CD8-positive, alpha-beta memory T cell (primary cell): ENCODE data around the gene GPBP1L1. TPM values are rescaled to one million over a fixed set of nuclear protein-coding genes. Genes with fewer than 3 reads are reported as not detected.

Experiments
- CTCF ChIA-PET: fragments of 350-600 bp; sonication (Branson Sonifier 250); formaldehyde crosslinking; loops from one replicate; lab custom pipeline; 2021; ENCODE audit warnings: antibody characterized with exemption; lab: Charles Lee
- POLR2A ChIA-PET: fragments of 350-600 bp; sonication (Branson Sonifier 250); formaldehyde crosslinking; loops from one replicate; lab custom pipeline; 2021; ENCODE audit warnings: antibody characterized with exemption; lab: Charles Lee
- DNase-seq, 5 donors: peaks; one replicate each; pipeline versions ENCODE4 v3.0.0 to v3.0.0-alpha.2; 2020 to 2022; ENCODE audit warnings: mixed read lengths in 1 of 5
- H3K27ac ChIP-seq: one replicate; pipeline ENCODE4 v1.7.0; 2013; ENCODE audit warnings: low read depth, mild to moderate bottlenecking, low read length, moderate library complexity
- H3K27me3 ChIP-seq: 2 replicates; pipeline ENCODE4 v1.7.0; 2013; ENCODE audit warnings: low read length, mild to moderate bottlenecking; ENCODE audit not compliant: insufficient read depth, poor library complexity, severe bottlenecking
- H3K36me3 ChIP-seq: 2 replicates; pipeline ENCODE4 v1.7.0; 2013; ENCODE audit warnings: mild to moderate bottlenecking, low read length, moderate library complexity; ENCODE audit not compliant: insufficient read depth
- H3K4me1 ChIP-seq: 2 replicates; pipeline ENCODE4 v1.7.0; 2013; ENCODE audit warnings: mild to moderate bottlenecking, low read length, moderate library complexity; ENCODE audit not compliant: insufficient read depth
- H3K4me3 ChIP-seq: 2 replicates; pipeline ENCODE4 v1.7.0; 2013; ENCODE audit warnings: mild to moderate bottlenecking, low read length
- H3K9me3 ChIP-seq: 2 replicates; pipeline ENCODE4 v1.7.0; 2013; ENCODE audit warnings: mild to moderate bottlenecking, low read length
- H3K27ac Mint-ChIP-seq, 8 donors: one replicate each; pipeline ENCODE4 v1.8.0; 2020 to 2021; ENCODE audit warnings: mixed read lengths in 8 of 8, mild to moderate bottlenecking in 6 of 8, inconsistent platforms in 3 of 8, moderate library complexity in 3 of 8
- H3K27me3 Mint-ChIP-seq, 2 donors: one replicate each; pipeline ENCODE4 v1.8.0; 2020 to 2021; ENCODE audit warnings: mixed read lengths in 2 of 2, mild to moderate bottlenecking in 1 of 2, moderate library complexity in 1 of 2
- H3K36me3 Mint-ChIP-seq, 3 donors: one replicate each; pipeline ENCODE4 v1.8.0; 2020 to 2021; ENCODE audit warnings: mixed read lengths in 3 of 3, inconsistent platforms in 1 of 3, mild to moderate bottlenecking in 1 of 3
- H3K4me1 Mint-ChIP-seq, 3 donors: one replicate each; pipeline ENCODE4 v1.8.0; 2020 to 2021; ENCODE audit warnings: mixed read lengths in 3 of 3, inconsistent platforms in 1 of 3, mild to moderate bottlenecking in 1 of 3
- H3K4me3 Mint-ChIP-seq, 7 donors: one replicate each; pipeline ENCODE4 v1.8.0; 2020 to 2021; ENCODE audit warnings: mixed read lengths in 7 of 7, mild to moderate bottlenecking in 6 of 7, moderate library complexity in 4 of 7, inconsistent platforms in 2 of 7
- H3K9me3 Mint-ChIP-seq, 5 donors: one replicate each; pipeline ENCODE4 v1.8.0; 2020 to 2022; ENCODE audit warnings: mixed read lengths in 5 of 5, mild to moderate bottlenecking in 3 of 5, moderate library complexity in 2 of 5, inconsistent platforms in 1 of 5
- polyA plus RNA-seq: library from polyadenylated mRNA; unstranded; fragments of 300-500 nt; fragmentation: Illumina TruSeq; gene quantifications from one replicate; pipeline ENCODE4 v1.2.3, GENCODE V29; 2021
- total RNA-seq, 2 experiments: library from RNA; stranded (reverse); gene quantifications; one replicate each; pipeline ENCODE4 v1.2.3, GENCODE V29; 2021

GPBP1L1 gene
- total and polyA plus RNA-seq, 3 experiments from 2014 or later: 90.3 to 107 (median 102) TPM

- Mint-ChIP-seq H3K9me3 (no peaks in the 10 kb centered on the region), H3K27ac (peak overlapping the region; percentile 96 to 99 (median 99)), H3K36me3 (peaks cover 0 to 12% (median 0%) of the 10 kb centered on the region in 3 donors), H3K27me3 (peaks cover 0 to 2% of the 10 kb centered on the region in 2 donors), H3K4me3 (peak overlapping the region; percentile 93 to 100 (median 99)), H3K4me1 (peaks cover 31 to 34% (median 34%) of the 10 kb centered on the region in 3 donors)
- Histone ChIP-seq H3K36me3 (no peaks in the 10 kb centered on the region), H3K4me3 (peak overlapping the region; percentile 95), H3K27me3 (no peaks in the 10 kb centered on the region), H3K27ac (peak overlapping the region; percentile 95), H3K9me3 (no peaks in the 10 kb centered on the region), H3K4me1 (peaks cover 21% of the 10 kb centered on the region)
- ChIA-PET CTCF (interaction anchor here (0.7 to 6.9 kb wide), 9 partner anchors 8 to 574 kb away, joined by 3 to 48 read pairs (median 3); partner anchors contain the start of genes AKR1A1, CCDC163 and MMACHC), POLR2A (interaction anchor here (0.7 to 1.9 kb wide), 12 partner anchors 17 to 909 kb away, joined by 3 to 9 read pairs (median 4); partner anchors contain the start of genes AKR1A1, CCDC163, GPBP1L1 and HECTD3)
- DNase-seq: peak; percentile 93 to 96 (median 94)
These were observed 103.1 kb downstream of the GPBP1L1 start for GRCh38 chr1:45583264-45583665.

Other genes with a start within 250 kb of the GPBP1L1 start
- gene TESK2, start 195.4 kb downstream of the GPBP1L1 start, total RNA-seq: 1 to 10 TPM; 2.9 to 3.6 TPM
- 3.1 TPM for gene TESK2, start 195.4 kb downstream of the GPBP1L1 start, polyA plus RNA-seq
- 1 to 10 TPM; 6.1 to 6.6 TPM for gene CCDC163, start 186.5 kb downstream of the GPBP1L1 start, total RNA-seq
- gene CCDC163, start 186.5 kb downstream of the GPBP1L1 start, polyA plus RNA-seq: 7.7 TPM
- gene MMACHC, start 186.2 kb downstream of the GPBP1L1 start, total RNA-seq: 1 to 10 TPM; 6.6 to 7.2 TPM
- gene MMACHC, start 186.2 kb downstream of the GPBP1L1 start, polyA plus RNA-seq: 0.64 TPM
- 100 to 1,000 TPM; 784 to 849 TPM for gene PRDX1, start 164.6 kb downstream of the GPBP1L1 start, total RNA-seq
- 261 TPM for gene PRDX1, start 164.6 kb downstream of the GPBP1L1 start, polyA plus RNA-seq
- 100 to 1,000 TPM; 204 to 217 TPM for gene AKR1A1, start 135.7 kb downstream of the GPBP1L1 start, total RNA-seq
- gene AKR1A1, start 135.7 kb downstream of the GPBP1L1 start, polyA plus RNA-seq: 98.3 TPM
- gene NASP, start 102.5 kb downstream of the GPBP1L1 start, total RNA-seq: 100 to 1,000 TPM; 212 to 219 TPM
- 79.9 TPM for gene NASP, start 102.5 kb downstream of the GPBP1L1 start, polyA plus RNA-seq
- 1 to 10 TPM; 1.4 TPM for gene CCDC17, start 62.5 kb downstream of the GPBP1L1 start, total RNA-seq
- gene CCDC17, start 62.5 kb downstream of the GPBP1L1 start, polyA plus RNA-seq: 0.13 TPM
- gene TMEM69, start 1.6 kb upstream of the GPBP1L1 start, total RNA-seq: 10 to 100 TPM; 45.2 to 45.8 TPM
- gene TMEM69, start 1.6 kb upstream of the GPBP1L1 start, polyA plus RNA-seq: 33.7 TPM
- 10 to 100 TPM; 18.3 to 19.4 TPM for gene IPP, start 64.1 kb upstream of the GPBP1L1 start, total RNA-seq
- gene IPP, start 64.1 kb upstream of the GPBP1L1 start, polyA plus RNA-seq: 15.0 TPM
- gene MAST2, start 117.1 kb upstream of the GPBP1L1 start, total RNA-seq: 10 to 100 TPM; 29.5 to 29.9 TPM
- gene MAST2, start 117.1 kb upstream of the GPBP1L1 start, polyA plus RNA-seq: 5.6 TPM